Calu3 (cell line): ENCODE data around the gene DLG2. TPM values are rescaled to one million over a fixed set of nuclear protein-coding genes. Genes with fewer than 3 reads are reported as not detected.

Source experiments
- BruUV-seq: library from RNA; stranded (reverse); fragments of 400-500 nt; replicated peaks from 2 replicates; lab custom pipeline; 2021; lab: Mats Ljungman, UMichigan
- CTCF ChIA-PET: fragments of 300-600 bp; sonication (Branson Sonifier 250); formaldehyde crosslinking; loops from one replicate; lab custom pipeline; 2022; ENCODE audit warnings: antibody characterized with exemption; lab: Charles Lee
- DNase-seq: peaks from one replicate; pipeline ENCODE4 v3.0.0; 2022
- H3K27ac Mint-ChIP-seq: one replicate; pipeline ENCODE4 v1.8.0; 2022; ENCODE audit warnings: mixed read lengths; ENCODE audit not compliant: unreplicated experiment
- H3K27me3 Mint-ChIP-seq: one replicate; pipeline ENCODE4 v1.8.0; 2022; ENCODE audit warnings: mixed read lengths; ENCODE audit not compliant: unreplicated experiment
- H3K36me3 Mint-ChIP-seq: one replicate; pipeline ENCODE4 v1.8.0; 2022; ENCODE audit warnings: mild to moderate bottlenecking, moderate library complexity, mixed read lengths; ENCODE audit not compliant: insufficient read depth, unreplicated experiment
- H3K4me1 Mint-ChIP-seq: one replicate; pipeline ENCODE4 v1.8.0; 2022; ENCODE audit warnings: mild to moderate bottlenecking, low read depth, mixed read lengths; ENCODE audit not compliant: unreplicated experiment
- H3K4me3 Mint-ChIP-seq: one replicate; pipeline ENCODE4 v1.8.0; 2022; ENCODE audit warnings: mild to moderate bottlenecking, low read depth, moderate library complexity, mixed read lengths; ENCODE audit not compliant: unreplicated experiment
- H3K9me3 Mint-ChIP-seq: one replicate; pipeline ENCODE4 v1.8.0; 2022; ENCODE audit warnings: low read depth, mixed read lengths; ENCODE audit not compliant: unreplicated experiment
- CTCF ChIP-seq: fragments of 200-600 bp; IDR thresholded peaks from one replicate; pipeline ENCODE4 v1.8.0; 2022; ENCODE audit warnings: antibody characterized with exemption; ENCODE audit not compliant: unreplicated experiment
- intact Hi-C: fragments of 100-400 bp; cut with micrococcal nuclease; formaldehyde crosslinking; loops from one replicate; pipeline ENCODE4 v1.10.0; 2022; ENCODE audit not compliant: unreplicated experiment
- total RNA-seq: library from RNA; stranded (reverse); gene quantifications from 2 replicates; pipeline ENCODE4 v1.2.3, GENCODE V29; 2022

DLG2 gene
- total RNA-seq, 1 experiment from 2014 or later = 0.71 TPM

- TF ChIP-seq CTCF = no peak
These were observed 790.8 kb downstream of the DLG2 start for GRCh38 chr11:84836371-84836770.

GRCh38 chr11:84833488-84834088, 793.6 kb downstream of the DLG2 start:
- TF ChIP-seq CTCF = no peak
- no peaks in the 10 kb centered on the region for H3K9me3 Mint-ChIP-seq
- H3K4me1 Mint-ChIP-seq = no peaks in the 10 kb centered on the region
- no peak overlapping the region for H3K27ac Mint-ChIP-seq
- no peak overlapping the region for H3K4me3 Mint-ChIP-seq
- no peak for DNase-seq
- H3K36me3 Mint-ChIP-seq = no peaks in the 10 kb centered on the region
- H3K27me3 Mint-ChIP-seq = peaks cover 2% of the 10 kb centered on the region
- intact Hi-C loops = no loop called here
- CTCF ChIA-PET = no interaction called here
- BruUV-seq = no TSS peak

More at GRCh38 chr11:84836371-84836770, 790.8 kb downstream of the DLG2 start:
- intact Hi-C loops = no loop called here
- H3K27me3 Mint-ChIP-seq = no peaks in the 10 kb centered on the region
- H3K36me3 Mint-ChIP-seq = no peaks in the 10 kb centered on the region
- no peaks in the 10 kb centered on the region for H3K9me3 Mint-ChIP-seq
- no peak overlapping the region for H3K4me3 Mint-ChIP-seq
- no peak overlapping the region for H3K27ac Mint-ChIP-seq
- BruUV-seq = no TSS peak
- CTCF ChIA-PET = no interaction called here
- no peak for DNase-seq
- H3K4me1 Mint-ChIP-seq = no peaks in the 10 kb centered on the region

GRCh38 chr11:84830372-84830771, 796.8 kb downstream of the DLG2 start:
- TF ChIP-seq CTCF = no peak
- Mint-ChIP-seq H3K9me3 (no peaks in the 10 kb centered on the region), H3K36me3 (no peaks in the 10 kb centered on the region), H3K27me3 (peaks cover 12% of the 10 kb centered on the region), H3K27ac (no peak overlapping the region), H3K4me3 (no peak overlapping the region), H3K4me1 (no peaks in the 10 kb centered on the region)
- BruUV-seq = no TSS peak
- no peak for DNase-seq
- CTCF ChIA-PET = no interaction called here
- intact Hi-C loops = no loop called here

GRCh38 chr11:84829162-84829561, 798.0 kb downstream of the DLG2 start:
- no peak for TF ChIP-seq CTCF
- no peak overlapping the region for H3K27ac Mint-ChIP-seq
- H3K4me3 Mint-ChIP-seq = no peak overlapping the region
- no peaks in the 10 kb centered on the region for H3K36me3 Mint-ChIP-seq
- no TSS peak for BruUV-seq
- intact Hi-C loops = no loop called here
- CTCF ChIA-PET = no interaction called here
- H3K4me1 Mint-ChIP-seq = no peaks in the 10 kb centered on the region
- peaks cover 12% of the 10 kb centered on the region for H3K27me3 Mint-ChIP-seq
- no peaks in the 10 kb centered on the region for H3K9me3 Mint-ChIP-seq
- DNase-seq = no peak
